T-helper 2 cell treated with Interferon-gamma antibody and Interleukin-4, amounts not matched to agents 5 μg/mL and 100 μg/mL, for 36 hours (primary cell): ENCODE results near the gene TCEAL6.
"Not testable (repeated sequence)": the region's sequence is repeated elsewhere in the genome, so short reads cannot be mapped to it uniquely, and the experiment has no call there.

Experiments
- DNase-seq: peaks from one replicate; pipeline ENCODE4 v3.0.0; 2021; ENCODE audit warnings: low spot score
- H3K27ac Mint-ChIP-seq: one replicate; pipeline ENCODE4 v1.8.0; 2021; ENCODE audit warnings: mild to moderate bottlenecking, mixed read lengths
- H3K27me3 Mint-ChIP-seq: one replicate; pipeline ENCODE4 v1.8.0; 2021; ENCODE audit warnings: low read depth, mixed read lengths
- H3K36me3 Mint-ChIP-seq: one replicate; pipeline ENCODE4 v1.8.0; 2021; ENCODE audit warnings: low read depth, mixed read lengths
- H3K4me1 Mint-ChIP-seq: one replicate; pipeline ENCODE4 v1.8.0; 2021; ENCODE audit warnings: low read depth, mixed read lengths
- H3K4me3 Mint-ChIP-seq: one replicate; pipeline ENCODE4 v1.8.0; 2022; ENCODE audit warnings: mild to moderate bottlenecking, moderate library complexity, mixed read lengths
- H3K9me3 Mint-ChIP-seq: one replicate; pipeline ENCODE4 v1.8.0; 2021; ENCODE audit warnings: mixed read lengths

Gene TCEAL6

GRCh38 chrX:102142274-102142673 is at the start of gene TCEAL6:
TSS of gene TCEAL6 (minus strand) at chrX:102142481.
- not testable (repeated sequence) for H3K36me3 Mint-ChIP-seq, H3K4me1 Mint-ChIP-seq, H3K4me3 Mint-ChIP-seq, H3K9me3 Mint-ChIP-seq, H3K27ac Mint-ChIP-seq, DNase-seq
- peaks cover 27% of the 10 kb centered on the region for H3K27me3 Mint-ChIP-seq

GRCh38 chrX:102185967-102186720 is 43.9 kb upstream of the TCEAL6 start:
- Mint-ChIP-seq H3K9me3 (no peaks in the 10 kb centered on the region), H3K27me3 (no peaks in the 10 kb centered on the region), H3K27ac (no peak overlapping the region), H3K36me3 (no peaks in the 10 kb centered on the region), H3K4me1 (no peaks in the 10 kb centered on the region), H3K4me3 (no peak overlapping the region)
- DNase-seq: no peak

GRCh38 chrX:102155806-102156179 is 13.5 kb upstream of the TCEAL6 start, which contains the start of gene BEX5:
TSS of gene BEX5 (minus strand) at chrX:102155977. CDS start at chrX:102154265, 1,712 bp downstream.
- Mint-ChIP-seq H3K27me3 (peaks cover 2% of the 10 kb centered on the region), H3K4me1 (peaks cover 9% of the 10 kb centered on the region), H3K36me3 (no peaks in the 10 kb centered on the region), H3K27ac (peak within 1 kb of the TSS; percentile 94), H3K9me3 (no peaks in the 10 kb centered on the region), H3K4me3 (peak within 1 kb of the TSS; percentile 94)
- peak; percentile 24 for DNase-seq

GRCh38 chrX:102154900-102155805 is 12.9 kb upstream of the TCEAL6 start:
- Mint-ChIP-seq H3K4me1 (peaks cover 9% of the 10 kb centered on the region), H3K9me3 (no peaks in the 10 kb centered on the region), H3K27me3 (peaks cover 2% of the 10 kb centered on the region), H3K27ac (peak overlapping the region; percentile 94), H3K36me3 (no peaks in the 10 kb centered on the region), H3K4me3 (peak overlapping the region; percentile 94)
- DNase-seq: peak; percentile 6

GRCh38 chrX:102154218-102154860 is 12.1 kb upstream of the TCEAL6 start:
- peaks cover 2% of the 10 kb centered on the region for H3K27me3 Mint-ChIP-seq
- H3K36me3 Mint-ChIP-seq: no peaks in the 10 kb centered on the region
- H3K27ac Mint-ChIP-seq: no peak overlapping the region
- peaks cover 9% of the 10 kb centered on the region for H3K4me1 Mint-ChIP-seq
- H3K4me3 Mint-ChIP-seq: peak overlapping the region; percentile 94
- peak; percentile 3 for DNase-seq
- H3K9me3 Mint-ChIP-seq: no peaks in the 10 kb centered on the region

- peaks cover 27% of the 10 kb centered on the region for H3K27me3 Mint-ChIP-seq
- not testable (repeated sequence) for H3K4me3 Mint-ChIP-seq, H3K4me1 Mint-ChIP-seq, DNase-seq, H3K27ac Mint-ChIP-seq, H3K36me3 Mint-ChIP-seq, H3K9me3 Mint-ChIP-seq
These were observed 650 bp downstream of the TCEAL6 start for GRCh38 chrX:102141631-102142030.

- not testable (repeated sequence) for H3K9me3 Mint-ChIP-seq, H3K4me3 Mint-ChIP-seq, DNase-seq, H3K27ac Mint-ChIP-seq, H3K4me1 Mint-ChIP-seq, H3K36me3 Mint-ChIP-seq
- peaks cover 27% of the 10 kb centered on the region for H3K27me3 Mint-ChIP-seq
These were observed 1.4 kb downstream of the TCEAL6 start for GRCh38 chrX:102140876-102141275.

- no peak for DNase-seq
- Mint-ChIP-seq H3K4me1 (no peaks in the 10 kb centered on the region), H3K4me3 (no peak overlapping the region), H3K27me3 (peaks cover 19% of the 10 kb centered on the region), H3K27ac (no peak overlapping the region), H3K9me3 (no peaks in the 10 kb centered on the region), H3K36me3 (no peaks in the 10 kb centered on the region)
These were observed 4.2 kb downstream of the TCEAL6 start for GRCh38 chrX:102138064-102138463.

GRCh38 chrX:102129473-102129872 is 12.8 kb downstream of the TCEAL6 start:
- Mint-ChIP-seq H3K27ac (no peak overlapping the region), H3K27me3 (peaks cover 25% of the 10 kb centered on the region), H3K4me3 (no peak overlapping the region), H3K4me1 (peaks cover 2% of the 10 kb centered on the region), H3K9me3 (no peaks in the 10 kb centered on the region), H3K36me3 (peaks cover under 1% of the 10 kb centered on the region)
- no peak for DNase-seq

GRCh38 chrX:102126863-102127262 is 15.4 kb downstream of the TCEAL6 start:
- Mint-ChIP-seq H3K27ac (no peak overlapping the region), H3K36me3 (peaks cover 1% of the 10 kb centered on the region), H3K27me3 (peaks cover 34% of the 10 kb centered on the region)

GRCh38 chrX:102126080-102126818 is 16.0 kb downstream of the TCEAL6 start:
- not testable (repeated sequence) for H3K4me1 Mint-ChIP-seq, H3K9me3 Mint-ChIP-seq, H3K4me3 Mint-ChIP-seq, DNase-seq, H3K36me3 Mint-ChIP-seq, H3K27ac Mint-ChIP-seq
- H3K27me3 Mint-ChIP-seq: peaks cover 34% of the 10 kb centered on the region

More at GRCh38 chrX:102126863-102127262, 15.4 kb downstream of the TCEAL6 start:
- H3K4me1 Mint-ChIP-seq: peaks cover 2% of the 10 kb centered on the region
- H3K4me3 Mint-ChIP-seq: no peak overlapping the region
- no peak for DNase-seq
- H3K9me3 Mint-ChIP-seq: no peaks in the 10 kb centered on the region

GRCh38 chrX:102125436-102125835 is 16.8 kb downstream of the TCEAL6 start, which contains the start of gene TCEAL2:
TSS of gene TCEAL2 (plus strand) at chrX:102125679. CDS start at chrX:102126831, 1,152 bp downstream.
- peak within 1 kb of the TSS; percentile 30 for H3K4me3 Mint-ChIP-seq
- peak; percentile 3 for DNase-seq
- H3K9me3 Mint-ChIP-seq, H3K36me3 Mint-ChIP-seq, H3K27ac Mint-ChIP-seq, H3K4me1 Mint-ChIP-seq: not testable (repeated sequence)
- H3K27me3 Mint-ChIP-seq: peaks cover 34% of the 10 kb centered on the region

GRCh38 chrX:102125014-102125413 is 17.3 kb downstream of the TCEAL6 start:
- H3K27me3 Mint-ChIP-seq: peaks cover 34% of the 10 kb centered on the region
- not testable (repeated sequence) for H3K4me1 Mint-ChIP-seq, H3K36me3 Mint-ChIP-seq, DNase-seq, H3K27ac Mint-ChIP-seq, H3K4me3 Mint-ChIP-seq, H3K9me3 Mint-ChIP-seq
